HG03432 (cell line): Measurements from ENCODE around the gene VSIG8.
"Not testable (repeated sequence)": the region's sequence is repeated elsewhere in the genome, so short reads cannot be mapped to it uniquely, and the experiment has no call there.

ENCODE experiments used
- ATAC-seq: cut with Tn5 transposase; IDR thresholded peaks from one replicate; pipeline ENCODE4 v1.9.1; 2021; ENCODE audit warnings: mild to moderate bottlenecking, moderate library complexity; ENCODE audit not compliant: unreplicated experiment

Gene VSIG8, protein sequence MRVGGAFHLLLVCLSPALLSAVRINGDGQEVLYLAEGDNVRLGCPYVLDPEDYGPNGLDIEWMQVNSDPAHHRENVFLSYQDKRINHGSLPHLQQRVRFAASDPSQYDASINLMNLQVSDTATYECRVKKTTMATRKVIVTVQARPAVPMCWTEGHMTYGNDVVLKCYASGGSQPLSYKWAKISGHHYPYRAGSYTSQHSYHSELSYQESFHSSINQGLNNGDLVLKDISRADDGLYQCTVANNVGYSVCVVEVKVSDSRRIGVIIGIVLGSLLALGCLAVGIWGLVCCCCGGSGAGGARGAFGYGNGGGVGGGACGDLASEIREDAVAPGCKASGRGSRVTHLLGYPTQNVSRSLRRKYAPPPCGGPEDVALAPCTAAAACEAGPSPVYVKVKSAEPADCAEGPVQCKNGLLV

DNA sequence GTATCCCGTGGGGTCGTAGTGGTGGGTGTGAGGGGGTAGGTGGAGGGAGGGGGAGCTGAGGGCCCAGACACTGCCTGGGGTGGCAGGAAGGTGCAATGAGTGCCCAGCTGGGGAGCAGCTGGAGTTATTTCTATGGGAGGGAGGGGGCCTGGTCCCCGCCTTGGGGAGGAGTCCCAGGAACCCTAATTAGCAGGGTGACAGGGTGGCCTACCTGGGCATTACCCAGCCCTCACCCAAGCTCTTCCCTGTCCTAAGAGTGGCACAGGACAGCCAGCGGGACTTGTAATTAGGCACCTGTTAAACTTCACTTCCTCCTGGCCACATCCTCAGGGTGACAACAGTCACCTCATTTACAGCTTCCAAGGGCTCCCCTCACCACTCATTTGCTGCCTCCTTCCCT is at the start of gene VSIG8:
Gene VSIG8, minus strand, starts transcription at position 101 of the 400 bp plus-strand sequence. CDS start 136 bp downstream, outside the sequence.
- no peak for ATAC-seq

DNA sequence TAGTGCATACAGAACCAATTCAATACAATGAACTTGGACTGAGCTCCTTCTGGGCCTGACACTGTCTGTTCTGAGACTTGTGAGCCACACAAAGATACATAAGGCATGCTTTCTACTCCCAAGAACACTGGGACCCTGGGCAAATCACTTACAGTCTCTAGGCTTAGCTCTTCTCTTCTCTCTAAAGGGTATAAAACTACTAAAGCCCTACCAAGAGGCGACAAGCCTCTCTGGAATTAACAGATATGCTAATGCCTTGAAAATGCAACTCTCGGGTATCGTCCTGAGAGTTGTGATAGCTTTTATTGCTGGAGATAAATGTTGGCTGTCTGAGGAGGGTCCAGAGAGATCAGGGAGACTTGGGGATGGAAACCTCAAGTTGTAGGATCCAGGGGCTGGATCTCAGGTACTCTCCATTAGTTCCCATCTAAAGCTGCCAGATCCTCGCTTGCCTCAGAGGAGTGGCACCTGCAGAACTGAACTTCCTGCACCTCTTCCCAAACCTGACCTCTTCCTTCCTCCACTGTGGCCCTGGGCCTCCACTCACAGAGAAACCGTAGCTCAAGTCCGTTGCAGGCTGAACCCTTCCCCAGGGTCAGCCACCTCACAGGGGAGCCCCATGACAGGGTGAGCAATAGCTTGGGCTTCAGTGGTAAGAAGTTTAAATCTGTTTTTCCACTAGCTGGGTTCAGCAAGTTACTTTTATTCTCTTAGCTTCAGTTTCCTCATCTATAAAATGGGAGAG is 49.0 kb upstream of the VSIG8 start:
- ATAC-seq, result no peak

DNA sequence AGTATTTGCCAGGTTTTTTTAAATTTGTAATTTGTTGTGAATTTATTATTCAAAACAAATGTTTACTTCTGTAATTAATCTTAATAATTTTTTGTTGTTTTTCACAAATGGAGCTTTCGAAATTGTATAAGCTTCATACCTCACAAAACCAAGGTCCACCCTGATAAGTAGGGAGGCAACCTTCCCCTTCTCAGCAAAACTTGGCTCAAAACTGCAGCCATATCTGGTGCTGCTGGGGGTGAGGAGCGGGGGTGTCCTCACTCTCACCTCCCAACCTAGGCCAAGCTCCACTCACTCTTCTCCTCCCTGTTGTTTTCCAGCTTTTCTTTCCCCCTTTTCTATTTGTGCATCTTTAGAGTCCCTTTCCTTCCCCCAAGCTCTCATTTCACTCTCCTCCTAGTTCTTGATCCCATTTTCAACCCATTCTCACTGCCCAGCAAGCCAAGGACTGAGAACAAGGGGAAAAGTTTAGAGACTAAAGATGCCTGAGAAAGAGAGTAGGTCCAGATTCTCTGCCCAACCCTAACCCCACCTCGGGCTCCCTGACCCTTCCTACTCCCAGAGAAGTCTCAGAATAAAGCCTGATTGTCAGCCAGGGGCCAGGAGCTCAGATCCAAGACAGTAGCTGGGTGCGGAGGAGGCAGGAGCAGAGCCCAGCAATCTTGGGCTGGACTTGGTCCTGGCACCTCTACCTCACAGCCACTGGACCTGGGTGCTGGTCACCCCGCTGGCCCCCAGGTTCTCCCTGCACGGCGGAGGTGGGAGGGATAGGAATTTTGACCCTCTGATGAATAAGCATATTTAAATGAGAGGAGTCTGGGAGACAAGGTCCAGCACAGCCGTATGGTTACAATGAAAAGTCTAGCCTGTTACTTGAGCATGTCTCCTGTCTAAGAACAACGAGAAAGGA is 45.8 kb upstream of the VSIG8 start:
- no peak for ATAC-seq

DNA sequence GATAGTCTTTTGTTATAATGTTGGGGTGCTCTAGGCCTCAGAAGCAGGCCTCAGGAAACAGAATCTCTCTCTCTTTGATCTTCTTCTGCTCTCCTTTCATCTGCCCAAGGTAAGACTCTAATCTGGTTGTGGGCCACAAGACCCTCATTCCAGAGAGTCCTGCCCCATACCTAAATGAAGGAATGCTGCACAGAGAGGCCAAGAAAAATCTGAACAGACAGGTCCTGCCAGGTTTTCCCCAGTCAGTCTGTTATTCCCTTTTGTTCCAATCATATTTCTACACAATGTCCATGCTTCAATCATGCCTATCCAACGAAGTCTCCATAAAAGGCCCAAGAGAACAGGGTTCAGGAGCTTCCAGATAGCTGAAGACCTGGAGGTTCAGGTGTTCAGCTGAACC is 44.5 kb upstream of the VSIG8 start:
- ATAC-seq, result no peak

DNA sequence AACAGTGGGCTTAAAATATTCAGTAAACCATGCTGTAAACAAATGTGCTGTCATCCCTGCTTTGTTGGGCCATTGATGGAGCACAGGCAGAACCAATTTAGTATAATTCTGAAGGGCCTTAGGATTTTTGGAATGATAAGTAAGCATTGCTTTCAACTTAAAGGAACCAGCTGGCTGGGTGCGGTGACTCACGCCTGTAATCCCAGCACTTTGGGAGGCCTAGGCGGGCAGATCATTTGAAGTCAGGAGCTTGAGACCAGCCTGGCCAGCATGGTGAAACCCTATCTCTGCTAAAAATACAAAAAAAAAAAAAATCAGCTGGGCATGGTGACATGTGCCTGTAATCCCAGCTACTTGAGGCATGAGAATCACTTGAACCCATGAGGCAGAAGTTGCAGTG is 41.6 kb upstream of the VSIG8 start:
- not testable (repeated sequence) for ATAC-seq

DNA sequence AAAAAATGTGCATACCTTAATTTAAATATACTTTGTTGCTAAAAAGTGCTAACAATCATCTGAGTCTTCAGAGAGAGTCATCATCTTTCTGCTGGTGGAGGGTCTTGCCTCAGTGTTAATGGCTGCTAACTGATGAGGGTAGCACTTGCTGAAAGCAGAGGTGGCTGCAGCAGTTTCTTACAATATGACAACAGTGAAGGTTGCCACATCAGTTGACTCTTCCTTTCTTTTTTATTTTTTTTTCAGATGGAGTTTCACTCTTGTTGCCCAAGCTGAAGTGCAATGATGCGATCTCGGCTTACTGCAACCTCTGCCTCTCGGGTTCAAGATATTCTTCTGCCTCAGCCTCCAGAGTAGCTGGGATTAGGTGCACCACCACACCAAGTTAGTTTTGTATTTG is 40.1 kb upstream of the VSIG8 start:
- no peak for ATAC-seq

DNA sequence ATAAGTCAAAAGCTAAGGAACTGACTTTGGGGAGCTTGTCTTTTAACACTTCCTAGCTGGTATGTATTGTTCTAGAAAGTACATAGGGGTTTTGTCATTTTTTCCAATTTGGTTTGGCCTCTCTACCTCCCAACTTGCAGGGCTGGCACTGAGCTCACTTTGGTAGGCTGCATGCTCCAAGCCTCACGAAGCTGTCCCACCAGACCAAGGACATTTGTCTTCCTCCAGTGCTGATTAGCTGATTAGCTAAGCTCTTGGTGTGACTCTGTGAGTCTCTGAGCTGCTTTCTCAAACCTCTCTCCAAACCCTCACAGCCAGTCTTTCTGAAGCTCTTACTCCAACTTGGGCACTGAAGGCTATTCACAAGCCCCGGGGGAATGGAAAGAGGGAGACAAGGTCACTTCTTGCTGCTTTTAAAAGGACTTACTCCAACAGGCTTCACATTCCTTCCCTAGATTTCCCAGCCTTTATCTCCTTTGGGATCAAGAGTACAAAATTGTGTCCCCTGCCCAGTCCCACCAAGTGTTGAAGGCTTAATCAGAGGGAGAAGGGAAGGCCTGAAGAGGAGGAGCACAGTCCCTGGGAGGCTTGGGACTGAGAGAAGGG is 38.4 kb upstream of the VSIG8 start:
- ATAC-seq, result no peak

DNA sequence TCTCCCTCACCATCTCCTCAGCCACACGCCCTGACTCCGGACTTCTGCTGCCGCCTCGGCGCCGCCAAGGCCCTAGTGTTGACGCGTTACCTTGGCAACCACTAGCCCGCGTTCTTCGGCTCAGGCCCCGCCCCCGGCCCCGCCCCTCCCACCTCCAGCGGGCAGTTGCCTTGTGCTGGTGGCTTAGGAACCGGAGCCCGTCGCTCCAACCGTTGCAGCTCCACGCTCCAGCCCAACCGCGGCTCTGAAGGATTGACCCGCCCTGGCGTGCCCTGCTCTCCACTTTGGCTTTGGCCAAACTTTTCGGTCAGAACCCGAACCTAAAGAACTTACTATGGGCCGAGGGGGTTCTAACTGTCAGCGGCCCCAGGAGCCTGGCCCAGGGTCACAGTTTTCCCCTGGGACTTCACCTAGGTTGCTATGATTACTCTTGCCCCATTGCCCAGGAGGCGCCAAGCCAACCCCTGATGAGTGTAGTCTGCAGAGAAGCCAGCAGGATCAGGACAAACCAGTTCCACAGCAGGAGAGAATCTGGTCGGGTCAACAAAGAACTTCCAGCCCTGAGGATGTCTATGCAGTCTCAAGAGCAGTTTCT is 37.7 kb upstream of the VSIG8 start, which contains the start of gene CFAP45:
Gene CFAP45, minus strand, starts transcription at position 80 of the 595 bp plus-strand sequence. Its CDS starts 67 bp downstream, at position 13.
- ATAC-seq, result peak; percentile 71

DNA sequence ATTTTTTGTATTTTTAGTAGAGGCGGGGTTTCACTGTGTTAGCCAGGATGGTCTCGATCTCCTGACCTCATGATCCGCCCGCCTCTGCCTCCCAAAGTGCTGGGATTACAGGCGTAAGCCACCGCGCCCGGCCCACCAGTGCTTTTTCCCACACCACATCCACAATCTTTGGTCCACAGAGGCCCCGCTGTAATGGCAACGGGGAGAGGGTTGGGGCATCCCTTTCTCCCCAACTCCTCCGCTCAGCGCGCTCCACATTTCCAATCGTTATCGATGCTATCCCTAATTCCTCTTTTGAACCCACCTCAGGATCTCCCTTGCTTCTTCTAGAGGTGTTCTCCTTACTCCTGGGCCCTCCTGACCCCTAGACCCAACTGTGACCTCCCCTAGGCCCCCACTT is 37.2 kb upstream of the VSIG8 start:
- not testable (repeated sequence) for ATAC-seq

DNA sequence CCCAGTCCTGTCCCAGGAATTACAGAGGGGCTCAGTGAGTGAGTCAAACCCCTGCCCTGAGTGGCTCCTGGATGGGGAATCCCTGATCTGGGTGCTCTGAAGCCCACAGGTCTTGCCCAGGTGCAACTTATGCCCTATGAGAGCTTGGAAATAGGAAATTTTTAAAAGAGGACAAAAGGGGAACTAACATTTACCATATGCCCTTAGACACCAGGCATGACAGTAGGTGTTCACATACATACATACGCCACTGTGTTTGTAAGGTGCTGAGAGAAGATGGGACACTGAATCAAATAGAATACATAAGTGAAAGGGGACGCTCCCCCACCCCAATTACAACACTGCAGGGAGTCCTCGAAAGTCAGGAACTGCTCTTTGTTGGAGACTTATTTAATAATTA is 36.1 kb upstream of the VSIG8 start:
- ATAC-seq, result no peak

DNA sequence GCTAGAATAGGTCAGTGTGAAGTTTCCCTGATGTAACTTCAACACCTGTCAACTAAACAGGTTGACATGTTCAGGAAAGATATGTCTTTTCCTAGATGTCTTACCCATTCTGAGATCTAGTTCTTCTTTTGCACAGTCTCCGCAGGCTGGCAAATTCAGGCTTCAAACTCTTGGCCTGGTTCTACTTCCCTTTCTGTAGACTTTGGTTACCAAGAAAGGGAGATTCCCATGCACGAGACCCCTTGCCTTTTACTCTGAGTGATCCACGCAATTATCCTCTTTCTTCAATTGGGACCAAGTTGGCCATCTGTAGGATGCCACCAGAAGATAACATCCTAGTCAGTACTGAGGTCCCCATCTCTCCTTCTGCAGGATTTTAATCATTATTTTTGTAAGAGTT is 35.5 kb upstream of the VSIG8 start:
- no peak for ATAC-seq

DNA sequence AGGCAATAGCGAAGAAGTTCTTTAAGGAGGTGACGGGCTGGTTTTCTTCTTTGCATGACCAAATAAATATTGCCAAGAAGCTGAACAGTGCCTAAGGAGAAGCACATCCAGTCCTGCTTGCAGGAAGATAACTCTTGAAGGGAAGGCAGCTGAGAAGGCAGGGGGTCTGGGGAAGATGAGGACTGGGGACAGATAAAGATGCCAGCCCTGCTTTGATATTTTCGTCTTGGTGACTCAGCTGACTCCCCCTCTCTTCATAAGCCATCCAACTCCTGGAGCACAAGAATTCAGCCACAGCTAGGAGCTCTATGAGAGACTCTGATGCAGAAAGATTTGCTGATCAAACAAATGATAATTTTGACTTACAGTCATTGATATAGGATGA is 34.1 kb upstream of the VSIG8 start:
- ATAC-seq, result no peak

DNA sequence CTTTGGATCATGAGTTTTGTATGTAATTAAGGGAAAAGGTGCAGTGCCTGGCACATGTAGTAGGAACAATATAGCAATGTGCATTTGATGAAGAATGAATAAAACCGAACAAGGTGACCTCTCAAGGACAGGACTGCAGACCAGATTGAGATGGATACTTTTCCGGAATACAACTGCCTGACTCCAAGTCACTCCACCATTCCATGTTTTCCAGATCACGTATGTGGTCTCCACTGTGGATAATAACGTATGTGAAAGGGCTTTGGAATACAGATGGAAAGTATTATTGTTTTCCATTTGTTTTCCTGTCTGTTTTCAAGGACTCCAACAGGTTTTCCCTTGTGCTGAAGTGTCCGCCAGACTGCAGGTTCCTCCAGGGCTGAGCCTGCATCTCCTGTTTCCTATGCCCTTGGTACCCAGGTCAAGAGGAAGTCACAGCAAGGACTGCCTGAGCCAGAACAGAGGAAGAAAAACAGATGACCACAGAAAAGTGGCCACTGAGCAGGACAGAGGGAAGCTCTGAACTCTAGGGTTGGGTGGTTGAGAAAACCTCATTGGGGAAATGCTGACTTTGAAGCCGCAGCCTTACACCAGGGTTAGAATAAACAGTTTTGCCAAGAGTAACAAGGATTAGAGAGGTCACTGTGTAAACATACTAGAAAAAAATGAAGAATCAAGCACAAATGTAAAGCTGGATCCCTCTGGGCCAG is 33.5 kb upstream of the VSIG8 start:
- ATAC-seq, result no peak

DNA sequence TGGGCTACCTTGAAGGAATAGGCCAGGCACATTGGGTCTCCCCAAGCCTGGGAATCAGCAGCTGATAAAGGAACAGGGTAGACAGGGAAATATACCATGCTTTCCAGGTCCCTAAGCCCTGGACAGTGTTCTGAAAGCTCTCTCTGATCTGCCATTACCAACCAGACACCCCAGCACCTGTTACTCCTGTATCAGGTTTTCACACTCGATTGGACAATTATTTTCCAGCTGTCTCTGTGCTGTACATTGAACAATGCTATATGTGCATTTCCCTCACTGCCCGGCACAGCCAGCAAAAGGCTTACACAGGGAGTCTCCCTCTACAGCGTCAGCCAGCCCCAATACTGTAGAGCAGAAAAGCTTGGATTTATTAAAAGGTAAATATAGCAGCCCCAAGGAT is 32.8 kb upstream of the VSIG8 start:
- ATAC-seq, result no peak

DNA sequence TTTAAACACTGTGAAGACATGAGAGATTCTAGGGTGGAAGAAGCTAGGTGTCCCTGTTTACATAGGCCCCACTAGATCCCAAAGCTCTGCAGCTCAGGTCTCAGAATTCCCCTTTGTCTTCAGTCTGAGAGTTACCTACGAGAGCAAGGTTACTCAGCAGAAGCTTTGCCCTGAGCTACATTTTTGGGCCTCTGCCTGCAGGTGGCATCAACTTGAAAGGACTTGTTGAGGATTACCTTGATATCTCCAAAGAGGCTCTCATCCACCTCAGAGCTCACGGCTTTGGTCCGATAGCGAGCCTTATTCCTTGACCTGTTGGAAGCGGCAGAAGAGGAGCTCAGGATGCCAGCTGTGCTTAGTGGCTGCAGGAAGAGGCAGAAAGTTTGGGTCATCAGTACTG is 30.5 kb upstream of the VSIG8 start:
- no peak for ATAC-seq

DNA sequence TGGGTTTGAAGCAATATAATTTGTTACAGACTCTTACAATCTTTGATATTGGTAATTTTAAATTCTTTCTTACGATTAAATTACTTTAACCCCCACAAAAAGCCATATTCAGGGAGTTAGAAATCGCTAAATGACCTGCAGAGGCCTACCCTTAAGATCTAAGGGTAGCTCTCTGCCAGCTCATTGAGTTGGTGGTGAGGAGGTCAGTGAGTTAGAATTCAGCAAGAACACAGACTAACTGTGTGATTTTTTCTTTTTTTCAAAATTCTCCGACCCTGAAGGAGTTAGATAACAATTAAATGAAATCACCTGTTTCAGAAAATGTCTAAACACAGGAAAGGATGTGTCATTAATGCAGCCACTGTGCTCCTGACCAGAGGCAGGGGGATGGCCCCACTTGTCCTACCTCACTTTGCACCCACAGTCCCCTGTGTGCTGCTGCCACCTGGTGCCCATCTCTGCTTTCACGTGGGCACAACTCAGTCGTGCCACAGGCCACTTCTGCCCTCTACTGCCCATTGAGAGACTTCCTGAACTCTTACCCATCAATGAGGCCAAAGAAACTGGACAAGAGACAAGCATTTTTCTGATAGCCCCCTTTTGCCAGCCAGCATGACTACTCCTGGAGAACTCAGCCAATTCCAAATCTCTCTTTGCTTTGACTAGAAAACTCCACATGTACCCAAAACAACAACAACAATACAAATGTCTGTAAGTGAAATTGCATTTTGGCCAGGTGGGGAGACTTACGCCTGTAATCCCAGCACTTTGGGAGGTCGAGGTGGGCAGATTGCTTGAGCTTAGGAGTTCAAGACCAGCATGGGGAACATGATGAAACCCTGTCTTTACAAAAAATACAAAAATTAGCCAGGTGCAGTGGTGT is 29.1 kb upstream of the VSIG8 start:
- ATAC-seq, result peak; percentile 80

DNA sequence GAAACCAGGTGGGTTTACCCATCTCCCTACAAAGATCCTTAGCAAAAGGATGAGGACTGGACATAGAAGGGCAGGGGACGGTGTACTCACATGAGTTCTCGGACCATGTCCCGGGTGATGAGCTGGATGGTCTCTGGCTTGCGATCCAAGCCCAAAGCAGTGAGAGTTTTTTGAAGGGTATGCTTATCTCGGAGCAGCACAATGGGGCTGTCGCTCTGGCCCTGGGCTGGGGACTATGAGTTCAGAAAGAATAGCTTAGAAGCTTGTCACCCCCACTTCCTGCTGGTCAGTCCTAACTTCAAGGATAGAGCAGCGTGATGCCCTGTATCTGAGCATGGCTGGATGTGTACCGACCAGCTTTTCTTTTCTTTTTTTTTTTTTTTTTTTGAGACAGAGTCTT is 27.9 kb upstream of the VSIG8 start:
- ATAC-seq, result no peak

DNA sequence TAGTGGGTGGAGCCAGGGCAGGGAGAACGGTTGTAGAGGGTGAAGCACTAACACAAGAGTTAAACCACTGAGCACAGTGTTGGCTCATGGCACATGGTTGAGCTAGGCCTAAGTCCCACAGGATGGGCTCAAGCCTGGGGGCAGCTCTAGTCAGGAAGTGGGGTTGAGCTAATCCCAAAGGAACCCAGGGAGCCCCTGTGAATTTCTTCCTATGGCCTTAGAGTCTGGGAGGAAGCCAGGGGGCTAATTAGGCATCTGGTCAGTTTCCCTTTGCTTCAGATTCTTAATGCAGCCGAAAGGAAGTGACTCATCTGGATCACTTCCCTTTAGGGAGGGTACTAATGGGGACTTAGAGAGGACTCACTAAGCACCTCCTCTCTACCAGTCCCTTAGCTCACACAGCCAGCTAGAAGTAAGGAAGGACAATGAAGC is 27.4 kb upstream of the VSIG8 start:
- peak; percentile 94 for ATAC-seq

DNA sequence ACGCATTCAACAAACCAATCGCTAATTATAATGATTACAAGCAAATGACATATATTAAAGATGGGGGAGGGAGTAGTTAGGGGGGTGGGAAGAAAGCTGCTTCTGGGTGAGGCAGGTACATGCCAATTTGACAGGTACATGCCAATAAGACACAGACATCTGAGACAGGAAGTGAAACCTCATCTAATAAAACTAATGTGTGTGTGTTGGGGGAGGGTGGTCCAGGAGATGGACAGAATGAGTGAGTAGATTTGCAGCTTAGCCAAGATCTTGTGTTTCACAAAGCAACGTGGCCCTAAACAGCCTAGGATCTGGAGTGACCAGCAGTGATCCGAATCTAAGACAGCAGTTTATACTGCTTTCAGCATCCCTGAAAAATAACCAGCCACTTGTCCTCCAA is 26.7 kb upstream of the VSIG8 start:
- ATAC-seq, result no peak
